Heart left ventricle (tissue), 16 donors: ENCODE data around the gene ZNF219. TPM values are rescaled to one million over a fixed set of nuclear protein-coding genes. Genes with fewer than 3 reads are reported as not detected.
A peak's percentile ranks its signal among the peaks of the same experiment; 100 is the strongest.

ENCODE experiments used
- ATAC-seq, 4 donors: fragments of 200-7000 bp; cut with Tn5 transposase; one replicate each; pipeline ENCODE4 v1.9.1; 2020 to 2022; ENCODE audit warnings: moderate library complexity in 4 of 4, mild to moderate bottlenecking in 3 of 4, moderate number of reproducible peaks in 1 of 4
- DNase-seq, 5 donors: peaks; one replicate each; pipeline ENCODE4 v3.0.0-alpha.2; 2020
- H3K27ac ChIP-seq, 12 donors: fragments of 200-600 bp; sonication (generic) in 4 of 12; one replicate each; pipeline versions ENCODE4 v1.5.0 to v1.8.0; 2016 to 2022; ENCODE audit warnings: mild to moderate bottlenecking in 2 of 12
- H3K27me3 ChIP-seq, 9 donors: fragments of 200-600 bp; sonication (generic) in 2 of 9; one replicate each; pipeline versions ENCODE4 v1.5.1 to v1.8.0; 2016 to 2022; ENCODE audit warnings: mild to moderate bottlenecking in 3 of 9
- H3K36me3 ChIP-seq, 9 donors: fragments of 200-600 bp; sonication (generic) in 2 of 9; one replicate each; pipeline versions ENCODE4 v1.5.0 to v1.8.0; 2018 to 2022; ENCODE audit warnings: mild to moderate bottlenecking in 2 of 9
- H3K4me1 ChIP-seq, 12 donors: fragments of 200-600 bp; sonication (generic) in 4 of 12; one replicate each; pipeline versions ENCODE4 v1.5.0 to v1.8.0; 2016 to 2022; ENCODE audit warnings: mild to moderate bottlenecking in 3 of 12
- H3K4me3 ChIP-seq, 12 donors: fragments of 200-600 bp; sonication (generic) in 4 of 12; one replicate each; pipeline versions ENCODE4 v1.5.0 to v1.8.0; 2017 to 2022; ENCODE audit warnings: mild to moderate bottlenecking in 9 of 12, moderate library complexity in 4 of 12
- H3K9me3 ChIP-seq, 12 donors: fragments of 200-600 bp; sonication (generic) in 4 of 12; one replicate each; pipeline versions ENCODE4 v1.5.0 to v1.8.0; 2016 to 2022; ENCODE audit warnings: mild to moderate bottlenecking in 1 of 12
- CTCF ChIP-seq, 12 donors: fragments of 200-600 bp; sonication (generic) in 4 of 12; IDR thresholded peaks; one replicate each; pipeline versions ENCODE4 v1.5.0 to v1.8.0; 2018 to 2022; ENCODE audit warnings: antibody characterized with exemption in 12 of 12, mild to moderate bottlenecking in 5 of 12
- POLR2A ChIP-seq, 2 donors: fragments of 450-650 bp; IDR thresholded peaks; one replicate each; pipeline ENCODE4 v1.6.1; 2017; ENCODE audit warnings: antibody characterized with exemption in 2 of 2, mild to moderate bottlenecking in 2 of 2, moderate library complexity in 2 of 2
- WGBS, 4 donors: extraction: QIAGEN DNeasy Blood & Tissue Kit in 2 of 4; methylation state at CpG; one replicate each; pipeline versions ENCODE4 v1.1.5 to v1.1.7; 2013 to 2018; 5-methylcytosine and 5-hydroxymethylcytosine counted together
- intact Hi-C, 10 donors: fragments of 100-400 bp; cut with DNase I; formaldehyde crosslinking; loops; one replicate each; pipeline versions ENCODE4 v1.11.1 to v1.14.2; 2022
- polyA plus RNA-seq, 2 donors: library from polyadenylated mRNA; stranded (reverse); fragments of 200-250 nt; gene quantifications; one replicate each; pipeline ENCODE4 v1.2.3, GENCODE V29; 2013
- total RNA-seq, 9 donors: library from RNA; depleted of rRNA in 2 of 9; stranded (reverse); fragments of >200 nt in 2 of 9; fragmentation: NEBNext Ultra II Directional in 3 of 9; extraction: Animal tissue kit (Norgen Biotek cat#: 25700) in 3 of 9; gene quantifications; one replicate each; pipeline versions ENCODE4 v1.1.0 to v1.2.4, GENCODE V29; 2016 to 2023
- donor health status: ischemic (EF 13 %, LVEDD 7.1; RV severe dilation, severe dysfunction).
- donor health status: healthy with polysubstance abuse.
- donor health status: DM: no; HTN: yes; CAD: no.
- donor health status: DM: no; HTN: no; CAD: no.
- donor health status: ischemic (EF 25% LVEDD 6.9; RV normal size, moderate dysfunction).
- donor health status: ischemic (EF 25% LVEDD 5.7; RV mildly dilated, moderate dysfunction).
- donor health status: healthy.
- donor health status: DM: yes; HTN: yes; CAD: no.
- donor health status: ischemic (EF 35%, LVEDD 5.7; RV mildly dilated, moderate dysfunction).
- donor health status: nonischemic (EF 11% LVEDD 7.7; RV severe dilation, severe dysfunction).
- donor health status: DM: yes; HTN: yes; CAD: no.
- donor health status: PGD.
- donor health status: ischemic (EF 29% LVEDD 5.4; RV normal size, mild dysfunction).
- donor health status: nonischemic (EF 23%, LVEDD 6.1; RV moderate dilation, normal function).

ZNF219 gene
- total and polyA plus RNA-seq, 11 donors: 33.9 to 97.9 (median 43.0) TPM

- H3K4me3 ChIP-seq: no peak overlapping the region
- intact Hi-C loops: loop anchor here in 2 of 10 donors (10.0 kb wide), 1 partner anchor 482 kb away; no protein-coding TSS in a partner anchor
Measured at GRCh38 chr14:21096438-21096837, 2.0 kb downstream of the ZNF219 start.

GRCh38 chr14:21095430-21096205 lies 2.8 kb downstream of the ZNF219 start:
- Histone ChIP-seq H3K4me1 (peaks cover 0 to 50% (median 23%) of the 10 kb centered on the region in 12 donors), H3K9me3 (no peaks in the 10 kb centered on the region), H3K36me3 (peaks cover 0 to 28% (median 23%) of the 10 kb centered on the region in 9 donors), H3K27ac (peak overlapping the region in 8 of 12 donors; percentile 12 to 93 (median 74)), H3K4me3 (no peak overlapping the region), H3K27me3 (no peaks in the 10 kb centered on the region)
- ATAC-seq (no peak), DNase-seq (no peak)
- intact Hi-C loops: loop anchor here in 2 of 10 donors (10.0 kb wide), 1 partner anchor 481 kb away; no protein-coding TSS in a partner anchor
- WGBS, 4 donors: 46 to 63% (median 53%) methylated on average over 6 of the region's 6 CpGs
- no peak for TF ChIP-seq POLR2A (IDR thresholded peaks at IDR 0.05)
- TF ChIP-seq CTCF (IDR thresholded peaks at IDR 0.05): no peak

More at GRCh38 chr14:21096438-21096837, 2.0 kb downstream of the ZNF219 start:
- H3K4me1 ChIP-seq: peaks cover 0 to 50% (median 23%) of the 10 kb centered on the region in 12 donors
- no peaks in the 10 kb centered on the region for H3K27me3 ChIP-seq
- H3K27ac ChIP-seq: peak overlapping the region in 10 of 12 donors; percentile 42 to 94 (median 80)
- DNase-seq (no peak), ATAC-seq (no peak)
- no peaks in the 10 kb centered on the region for H3K9me3 ChIP-seq
- 48 to 69% (median 57%) methylated on average over 3 of the region's 3 CpGs for WGBS, 4 donors
- TF ChIP-seq POLR2A (IDR thresholded peaks at IDR 0.05): no peak
- peaks cover 0 to 19% (median 15%) of the 10 kb centered on the region in 9 donors for H3K36me3 ChIP-seq

GRCh38 chr14:21093769-21094681 lies 4.4 kb downstream of the ZNF219 start:
- no peak overlapping the region for H3K27ac ChIP-seq
- TF ChIP-seq CTCF (IDR thresholded peaks at IDR 0.05): no peak
- TF ChIP-seq POLR2A (IDR thresholded peaks at IDR 0.05): no peak
- intact Hi-C loops: loop anchor here in 8 of 10 donors (1.0 to 10.0 kb wide), 8 partner anchors 23 to 479 kb away; partner anchors contain the start of gene ARHGEF40 (in 2 of the 8)
- no peak overlapping the region for H3K4me3 ChIP-seq
- DNase-seq (no peak), ATAC-seq (no peak)
- H3K36me3 ChIP-seq: peaks cover 0 to 44% (median 39%) of the 10 kb centered on the region in 9 donors
- WGBS, 4 donors: 47 to 66% (median 58%) methylated on average over 6 to 7 of the region's 7 CpGs
- H3K27me3 ChIP-seq: no peaks in the 10 kb centered on the region
- H3K9me3 ChIP-seq: no peaks in the 10 kb centered on the region
- peaks cover 0 to 40% (median 16%) of the 10 kb centered on the region in 12 donors for H3K4me1 ChIP-seq

- ATAC-seq (no peak), DNase-seq (peak in 1 of 5 donors; percentile 64)
- peaks cover 0 to 53% (median 49%) of the 10 kb centered on the region in 9 donors for H3K36me3 ChIP-seq
- no peaks in the 10 kb centered on the region for H3K9me3 ChIP-seq
- no peaks in the 10 kb centered on the region for H3K27me3 ChIP-seq
- TF ChIP-seq POLR2A (IDR thresholded peaks at IDR 0.05) (no peak), CTCF (IDR thresholded peaks at IDR 0.05) (no peak)
- intact Hi-C loops: loop anchor here in 8 of 10 donors (1.0 to 10.0 kb wide), 8 partner anchors 22 to 478 kb away; partner anchors contain the start of gene ARHGEF40 (in 2 of the 8)
- H3K27ac ChIP-seq: no peak overlapping the region
- WGBS, 4 donors: 77 to 83% (median 81%) methylated on average over 34 to 36 of the region's 36 CpGs
- peaks cover 0 to 38% (median 13%) of the 10 kb centered on the region in 12 donors for H3K4me1 ChIP-seq
- H3K4me3 ChIP-seq: no peak overlapping the region
Measured at GRCh38 chr14:21093018-21093417, 5.4 kb downstream of the ZNF219 start.
